Right cardiac atrium (tissue), 5 donors: Measurements from ENCODE around the gene GPR39. TPM values are rescaled to one million over a fixed set of nuclear protein-coding genes. Genes with fewer than 3 reads are reported as not detected.
"Not testable (repeated sequence)": the region's sequence is repeated elsewhere in the genome, so short reads cannot be mapped to it uniquely, and the experiment has no call there.

Experiments used
- ATAC-seq, 2 donors: fragments of 200-7000 bp; cut with Tn5 transposase; one replicate each; pipeline versions ENCODE4 v1.8.0 to v1.9.1; 2020; ENCODE audit warnings: moderate library complexity in 2 of 2, mild to moderate bottlenecking in 1 of 2
- DNase-seq, 3 donors: peaks; one replicate each; pipeline ENCODE4 v3.0.0-alpha.2; 2020
- H3K27ac ChIP-seq: one replicate; pipeline ENCODE4 v1.5.1; 2013; ENCODE audit warnings: mild to moderate bottlenecking, low read length, control low read depth, moderate library complexity
- H3K27me3 ChIP-seq: one replicate; pipeline ENCODE4 v1.6.1; 2013; ENCODE audit not compliant: control insufficient read depth, insufficient read depth
- H3K4me1 ChIP-seq: one replicate; pipeline ENCODE4 v1.6.1; 2013; ENCODE audit warnings: low read length; ENCODE audit not compliant: control insufficient read depth, insufficient read depth
- H3K4me3 ChIP-seq: one replicate; pipeline ENCODE4 v1.5.1; 2013; ENCODE audit warnings: low read length, control low read depth
- H3K9me3 ChIP-seq: one replicate; pipeline ENCODE4 v1.6.1; 2013; ENCODE audit warnings: low read length; ENCODE audit not compliant: control insufficient read depth
- WGBS: extraction: QIAGEN DNeasy Blood & Tissue Kit; methylation state at CpG from one replicate; pipeline ENCODE4 v1.1.7; 2013; 5-methylcytosine and 5-hydroxymethylcytosine counted together
- intact Hi-C, 4 donors: fragments of 100-400 bp; cut with DNase I; formaldehyde crosslinking; loops; one replicate each; pipeline versions ENCODE4 v1.11.0 to v1.14.0; 2022 to 2023
- polyA plus RNA-seq: library from polyadenylated mRNA; stranded (reverse); fragments of 200-250 nt; gene quantifications from one replicate; pipeline ENCODE4 v1.2.3, GENCODE V29; 2013
- total RNA-seq, 4 donors: library from RNA; stranded (reverse); fragmentation: NEBNext Ultra II Directional; extraction: Animal tissue kit (Norgen Biotek cat#: 25700); gene quantifications; one replicate each; pipeline ENCODE4 v1.2.1, GENCODE V29; 2021
- donor health status: healthy with polysubstance abuse.
- donor health status: DM: no; HTN: yes; CAD: no.
- donor health status: DM: no; HTN: no; CAD: no.
- donor health status: DM: no; HTN: yes; CAD: no; lungs with severe emphysema.
- donor health status: DM: yes; HTN: yes; CAD: no.

The GPR39 gene
- total and polyA plus RNA-seq, 5 donors = not detected

- DNase-seq (no peak), ATAC-seq (no peak)
- H3K27me3 ChIP-seq = no peaks in the 10 kb centered on the region
- H3K27ac ChIP-seq = no peak overlapping the region
- intact Hi-C loops = no loop called here
- H3K4me1 ChIP-seq = no peaks in the 10 kb centered on the region
- H3K9me3 ChIP-seq = no peaks in the 10 kb centered on the region
- H3K4me3 ChIP-seq = no peak overlapping the region
- 93% methylated on average over 3 of the region's 3 CpGs for WGBS
These were observed 26.5 kb upstream of the GPR39 start for GRCh38 chr2:132390076-132390475.

- Histone ChIP-seq H3K4me3 (no peak overlapping the region), H3K4me1 (no peaks in the 10 kb centered on the region), H3K9me3 (no peaks in the 10 kb centered on the region), H3K27ac (no peak overlapping the region), H3K27me3 (no peaks in the 10 kb centered on the region)
- DNase-seq (no peak), ATAC-seq (no peak)
- 34% methylated on average over 3 of the region's 3 CpGs for WGBS
- intact Hi-C loops = no loop called here
These were observed 25.2 kb upstream of the GPR39 start for GRCh38 chr2:132391378-132391777.

GRCh38 chr2:132392221-132392620 lies 24.4 kb upstream of the GPR39 start:
- Histone ChIP-seq H3K27me3 (no peaks in the 10 kb centered on the region), H3K9me3 (no peaks in the 10 kb centered on the region), H3K27ac (no peak overlapping the region), H3K4me1 (no peaks in the 10 kb centered on the region), H3K4me3 (no peak overlapping the region)
- WGBS = 20% methylated on average over 2 of the region's 2 CpGs
- DNase-seq (no peak), ATAC-seq (no peak)
- intact Hi-C loops = no loop called here

- H3K27me3 ChIP-seq = no peaks in the 10 kb centered on the region
- H3K9me3 ChIP-seq = no peaks in the 10 kb centered on the region
- no peak overlapping the region for H3K27ac ChIP-seq
- no peak overlapping the region for H3K4me3 ChIP-seq
- ATAC-seq (no peak), DNase-seq (no peak)
- intact Hi-C loops = no loop called here
- WGBS = 78% methylated on average over 7 of the region's 7 CpGs
- no peaks in the 10 kb centered on the region for H3K4me1 ChIP-seq
These were observed 23.7 kb upstream of the GPR39 start for GRCh38 chr2:132392879-132393278.

- H3K4me1 ChIP-seq, DNase-seq, H3K9me3 ChIP-seq, H3K27ac ChIP-seq, H3K27me3 ChIP-seq, intact Hi-C loops, ATAC-seq, H3K4me3 ChIP-seq: not testable (repeated sequence)
- WGBS = 56% methylated on average over 3 of the region's 3 CpGs
These were observed 19.6 kb upstream of the GPR39 start for GRCh38 chr2:132397042-132397441.

GRCh38 chr2:132400169-132400900 lies 16.3 kb upstream of the GPR39 start:
- Histone ChIP-seq H3K27me3 (no peaks in the 10 kb centered on the region), H3K4me1 (no peaks in the 10 kb centered on the region), H3K27ac (no peak overlapping the region), H3K4me3 (no peak overlapping the region), H3K9me3 (no peaks in the 10 kb centered on the region)
- intact Hi-C loops = no loop called here
- ATAC-seq (peak; percentile 21 to 22), DNase-seq (no peak)
- WGBS = 23% methylated on average over 2 of the region's 2 CpGs

- Histone ChIP-seq H3K4me3 (no peak overlapping the region), H3K27me3 (no peaks in the 10 kb centered on the region), H3K27ac (no peak overlapping the region), H3K4me1 (no peaks in the 10 kb centered on the region), H3K9me3 (no peaks in the 10 kb centered on the region)
- 75% methylated on average over 2 of the region's 2 CpGs for WGBS
- ATAC-seq (no peak), DNase-seq (no peak)
- intact Hi-C loops = no loop called here
These were observed 15.7 kb upstream of the GPR39 start for GRCh38 chr2:132400901-132401240.

GRCh38 chr2:132401326-132401725 lies 15.3 kb upstream of the GPR39 start:
- Histone ChIP-seq H3K27ac (no peak overlapping the region), H3K4me3 (no peak overlapping the region), H3K27me3 (no peaks in the 10 kb centered on the region), H3K9me3 (no peaks in the 10 kb centered on the region), H3K4me1 (no peaks in the 10 kb centered on the region)
- intact Hi-C loops = no loop called here
- ATAC-seq (no peak), DNase-seq (no peak)
- 89% methylated on average over 2 of the region's 2 CpGs for WGBS

GRCh38 chr2:132403146-132403545 lies 13.5 kb upstream of the GPR39 start:
- Histone ChIP-seq H3K27me3 (no peaks in the 10 kb centered on the region), H3K4me3 (no peak overlapping the region), H3K4me1 (no peaks in the 10 kb centered on the region), H3K27ac (no peak overlapping the region), H3K9me3 (no peaks in the 10 kb centered on the region)
- intact Hi-C loops = no loop called here
- ATAC-seq (peak in 1 of 2 donors; percentile 51), DNase-seq (no peak)
- WGBS = 39% methylated on average over 4 of the region's 4 CpGs

- H3K27ac ChIP-seq = no peak overlapping the region
- no peaks in the 10 kb centered on the region for H3K9me3 ChIP-seq
- no peaks in the 10 kb centered on the region for H3K27me3 ChIP-seq
- no peak overlapping the region for H3K4me3 ChIP-seq
- no peaks in the 10 kb centered on the region for H3K4me1 ChIP-seq
- intact Hi-C loops = no loop called here
- no peak for ATAC-seq
- 72% methylated on average over 8 of the region's 8 CpGs for WGBS
- DNase-seq = no peak
These were observed 12.5 kb upstream of the GPR39 start for GRCh38 chr2:132404056-132404455.

GRCh38 chr2:132407784-132408183 lies 8.8 kb upstream of the GPR39 start:
- no peak overlapping the region for H3K4me3 ChIP-seq
- H3K27me3 ChIP-seq = no peaks in the 10 kb centered on the region
- 60% methylated on average over 2 of the region's 2 CpGs for WGBS
- no peak for ATAC-seq
- intact Hi-C loops = no loop called here
- H3K27ac ChIP-seq = no peak overlapping the region
- DNase-seq = no peak
- no peaks in the 10 kb centered on the region for H3K4me1 ChIP-seq
- H3K9me3 ChIP-seq = no peaks in the 10 kb centered on the region

GRCh38 chr2:132412021-132412420 lies 4.6 kb upstream of the GPR39 start:
- H3K27ac ChIP-seq = no peak overlapping the region
- no peak overlapping the region for H3K4me3 ChIP-seq
- ATAC-seq = no peak
- intact Hi-C loops = no loop called here
- no peak for DNase-seq
- H3K27me3 ChIP-seq = no peaks in the 10 kb centered on the region
- no peaks in the 10 kb centered on the region for H3K9me3 ChIP-seq
- peaks cover 2% of the 10 kb centered on the region for H3K4me1 ChIP-seq
- WGBS = 83% methylated on average over 1 of the region's 1 CpG
